Muscle layer of colon (tissue), 2 donors: Measurements from ENCODE around the gene SKA2.
"Not testable (repeated sequence)": the region's sequence is repeated elsewhere in the genome, so short reads cannot be mapped to it uniquely, and the experiment has no call there.

Experiments
- H3K27ac ChIP-seq: one replicate; pipeline ENCODE4 v1.7.0; 2013; ENCODE audit warnings: low read depth, mild to moderate bottlenecking, low read length, moderate library complexity
- H3K27me3 ChIP-seq, 2 donors: one replicate each; pipeline ENCODE4 v1.7.0; 2013; ENCODE audit warnings: low read length in 2 of 2, mild to moderate bottlenecking in 2 of 2; ENCODE audit not compliant: insufficient read depth in 2 of 2, control insufficient read depth in 1 of 2
- H3K36me3 ChIP-seq: one replicate; pipeline ENCODE4 v1.7.0; 2013; ENCODE audit warnings: mild to moderate bottlenecking, low read length; ENCODE audit not compliant: insufficient read depth
- H3K4me1 ChIP-seq: one replicate; pipeline ENCODE4 v1.7.0; 2013; ENCODE audit warnings: mild to moderate bottlenecking, low read length; ENCODE audit not compliant: insufficient read depth
- H3K4me3 ChIP-seq, 2 donors: one replicate each; pipeline ENCODE4 v1.7.0; 2013; ENCODE audit warnings: low read length in 2 of 2, low read depth in 1 of 2, mild to moderate bottlenecking in 1 of 2, moderate library complexity in 1 of 2
- H3K9ac ChIP-seq: one replicate; pipeline ENCODE4 v1.7.0; 2013; ENCODE audit warnings: low read length
- H3K9me3 ChIP-seq: one replicate; pipeline ENCODE4 v1.7.0; 2013; ENCODE audit warnings: mild to moderate bottlenecking, low read length
- donor health status: abdominal sarcoma.
- donor health status: Adenocarcinoma of cecum.

Gene SKA2

GRCh38 chr17:59151006-59151405 lies 4.0 kb downstream of the SKA2 start:
- Histone ChIP-seq H3K27ac (no peak overlapping the region), H3K9me3 (no peaks in the 10 kb centered on the region), H3K4me3 (no peak overlapping the region), H3K4me1 (peaks cover 1% of the 10 kb centered on the region), H3K27me3 (no peaks in the 10 kb centered on the region), H3K36me3 (no peaks in the 10 kb centered on the region), H3K9ac (no peak overlapping the region)

- H3K9ac ChIP-seq = no peak overlapping the region
- no peaks in the 10 kb centered on the region for H3K27me3 ChIP-seq
- no peak overlapping the region for H3K27ac ChIP-seq
- no peaks in the 10 kb centered on the region for H3K4me1 ChIP-seq
- no peak overlapping the region for H3K4me3 ChIP-seq
- no peaks in the 10 kb centered on the region for H3K9me3 ChIP-seq
- no peaks in the 10 kb centered on the region for H3K36me3 ChIP-seq
These were observed 5.0 kb downstream of the SKA2 start for GRCh38 chr17:59149841-59150511.

- Histone ChIP-seq H3K27ac (no peak overlapping the region), H3K4me1 (no peaks in the 10 kb centered on the region), H3K9ac (no peak overlapping the region), H3K9me3 (no peaks in the 10 kb centered on the region), H3K27me3 (no peaks in the 10 kb centered on the region), H3K36me3 (no peaks in the 10 kb centered on the region), H3K4me3 (no peak overlapping the region)
These were observed 5.9 kb downstream of the SKA2 start for GRCh38 chr17:59149051-59149450.

- Histone ChIP-seq H3K4me3 (no peak overlapping the region), H3K27me3 (no peaks in the 10 kb centered on the region), H3K4me1 (no peaks in the 10 kb centered on the region), H3K27ac (no peak overlapping the region), H3K9ac (no peak overlapping the region), H3K9me3 (no peaks in the 10 kb centered on the region), H3K36me3 (no peaks in the 10 kb centered on the region)
These were observed 9.4 kb downstream of the SKA2 start for GRCh38 chr17:59145571-59146096.

- no peak overlapping the region for H3K9ac ChIP-seq
- no peaks in the 10 kb centered on the region for H3K9me3 ChIP-seq
- no peaks in the 10 kb centered on the region for H3K27me3 ChIP-seq
- H3K4me3 ChIP-seq = no peak overlapping the region
- H3K4me1 ChIP-seq = no peaks in the 10 kb centered on the region
- H3K27ac ChIP-seq = no peak overlapping the region
- H3K36me3 ChIP-seq = no peaks in the 10 kb centered on the region
These were observed 13.1 kb downstream of the SKA2 start for GRCh38 chr17:59141860-59142259.

GRCh38 chr17:59139939-59140338 lies 15.0 kb downstream of the SKA2 start:
- Histone ChIP-seq H3K9ac (no peak overlapping the region), H3K9me3 (no peaks in the 10 kb centered on the region), H3K36me3 (no peaks in the 10 kb centered on the region), H3K27ac (no peak overlapping the region), H3K27me3 (no peaks in the 10 kb centered on the region), H3K4me3 (no peak overlapping the region), H3K4me1 (no peaks in the 10 kb centered on the region)

- not testable (repeated sequence) for H3K4me3 ChIP-seq, H3K27me3 ChIP-seq, H3K27ac ChIP-seq, H3K4me1 ChIP-seq, H3K9ac ChIP-seq, H3K9me3 ChIP-seq, H3K36me3 ChIP-seq
These were observed 16.6 kb downstream of the SKA2 start for GRCh38 chr17:59138339-59138738.

- Histone ChIP-seq H3K27me3 (no peaks in the 10 kb centered on the region), H3K9me3 (no peaks in the 10 kb centered on the region), H3K36me3 (no peaks in the 10 kb centered on the region), H3K4me3 (no peak overlapping the region), H3K4me1 (no peaks in the 10 kb centered on the region), H3K9ac (no peak overlapping the region), H3K27ac (no peak overlapping the region)
These were observed 23.9 kb downstream of the SKA2 start for GRCh38 chr17:59131131-59131530.

GRCh38 chr17:59129814-59130213 lies 25.2 kb downstream of the SKA2 start:
- Histone ChIP-seq H3K27ac (no peak overlapping the region), H3K27me3 (no peaks in the 10 kb centered on the region), H3K4me1 (no peaks in the 10 kb centered on the region), H3K36me3 (no peaks in the 10 kb centered on the region), H3K4me3 (no peak overlapping the region), H3K9ac (no peak overlapping the region), H3K9me3 (no peaks in the 10 kb centered on the region)

- Histone ChIP-seq H3K27me3 (no peaks in the 10 kb centered on the region), H3K27ac (no peak overlapping the region), H3K4me1 (no peaks in the 10 kb centered on the region), H3K9ac (no peak overlapping the region), H3K4me3 (no peak overlapping the region), H3K9me3 (no peaks in the 10 kb centered on the region), H3K36me3 (no peaks in the 10 kb centered on the region)
These were observed 28.1 kb downstream of the SKA2 start for GRCh38 chr17:59126809-59127417.

GRCh38 chr17:59124665-59125064 lies 30.3 kb downstream of the SKA2 start:
- no peaks in the 10 kb centered on the region for H3K9me3 ChIP-seq
- no peak overlapping the region for H3K27ac ChIP-seq
- no peaks in the 10 kb centered on the region for H3K27me3 ChIP-seq
- H3K36me3 ChIP-seq = peaks cover 5% of the 10 kb centered on the region
- H3K9ac ChIP-seq = no peak overlapping the region
- no peak overlapping the region for H3K4me3 ChIP-seq
- no peaks in the 10 kb centered on the region for H3K4me1 ChIP-seq
